ENCODE results near the gene MGAT5.
"Not testable (repeated sequence)": the region's sequence is repeated elsewhere in the genome, so short reads cannot be mapped to it uniquely, and the experiment has no call there.

Gene MGAT5

GRCh38 chr2:134281815-134282419 is 28.0 kb downstream of the MGAT5 start:
- DNase-seq: no peak

GRCh38 chr2:134282629-134283400 is 28.9 kb downstream of the MGAT5 start:
- DNase-seq: peak; percentile 56

- no peak for DNase-seq
Measured at GRCh38 chr2:134283661-134284060, 29.8 kb downstream of the MGAT5 start.

- no peak for DNase-seq
Measured at GRCh38 chr2:134284119-134284670, 30.3 kb downstream of the MGAT5 start.

GRCh38 chr2:134287323-134287722 is 33.5 kb downstream of the MGAT5 start:
- peak; percentile 29 for DNase-seq

- DNase-seq: no peak
Measured at GRCh38 chr2:134288814-134289213, 34.9 kb downstream of the MGAT5 start.

GRCh38 chr2:134289225-134289624 is 35.4 kb downstream of the MGAT5 start:
- peak; percentile 35 for DNase-seq

- no peak for DNase-seq
Measured at GRCh38 chr2:134290358-134290757, 36.5 kb downstream of the MGAT5 start.

- no peak for DNase-seq
Measured at GRCh38 chr2:134292514-134292913, 38.6 kb downstream of the MGAT5 start.

GRCh38 chr2:134293719-134294537 is 40.1 kb downstream of the MGAT5 start:
- DNase-seq: no peak

GRCh38 chr2:134294598-134294997 is 40.7 kb downstream of the MGAT5 start:
- not testable (repeated sequence) for DNase-seq

GRCh38 chr2:134295441-134295840 is 41.6 kb downstream of the MGAT5 start:
- DNase-seq: no peak

- no peak for DNase-seq
Measured at GRCh38 chr2:134296301-134296700, 42.4 kb downstream of the MGAT5 start.

- no peak for DNase-seq
Measured at GRCh38 chr2:134299334-134299733, 45.5 kb downstream of the MGAT5 start.

- no peak for DNase-seq
Measured at GRCh38 chr2:134300585-134300984, 46.7 kb downstream of the MGAT5 start.

- no peak for DNase-seq
Measured at GRCh38 chr2:134301099-134301927, 47.4 kb downstream of the MGAT5 start.

GRCh38 chr2:134301928-134302260 is 48.0 kb downstream of the MGAT5 start:
- no peak for DNase-seq

- DNase-seq: no peak
Measured at GRCh38 chr2:134304394-134305108, 50.7 kb downstream of the MGAT5 start.

GRCh38 chr2:134305109-134305491 is 51.2 kb downstream of the MGAT5 start:
- no peak for DNase-seq

- DNase-seq: no peak
Measured at GRCh38 chr2:134306521-134306920, 52.6 kb downstream of the MGAT5 start.

GRCh38 chr2:134307334-134307733 is 53.5 kb downstream of the MGAT5 start:
- DNase-seq: no peak

All from activated naive CD4-positive, alpha-beta T cell treated with Interleukin-2 at 50 U/mL for 16 hours (primary cell).